GM13976 (cell line): Measurements from ENCODE around the gene RDX.

Experiments
- DNase-seq: peaks from one replicate; pipeline ENCODE4 v3.0.0; 2012; ENCODE audit warnings: low spot score
- in situ Hi-C: fragments of 300-500 bp; cut with MboI; formaldehyde crosslinking; loops from one replicate; pipeline ENCODE4 v1.12.0; 2022; ENCODE audit warnings: low sequenced_read_pairs, mixed read lengths, inconsistent platforms; ENCODE audit not compliant: unreplicated experiment
- TF ChIP-seq, protein P1 (sequence below): IDR thresholded peaks from 2 replicates; pipeline ENCODE4 v1.5.1; 2012; ENCODE audit warnings: borderline replicate concordance, mild to moderate bottlenecking; ENCODE audit not compliant: insufficient read depth; ENCODE audit errors: extremely low read depth, missing control alignments, control extremely low read depth

The RDX gene

DNA sequence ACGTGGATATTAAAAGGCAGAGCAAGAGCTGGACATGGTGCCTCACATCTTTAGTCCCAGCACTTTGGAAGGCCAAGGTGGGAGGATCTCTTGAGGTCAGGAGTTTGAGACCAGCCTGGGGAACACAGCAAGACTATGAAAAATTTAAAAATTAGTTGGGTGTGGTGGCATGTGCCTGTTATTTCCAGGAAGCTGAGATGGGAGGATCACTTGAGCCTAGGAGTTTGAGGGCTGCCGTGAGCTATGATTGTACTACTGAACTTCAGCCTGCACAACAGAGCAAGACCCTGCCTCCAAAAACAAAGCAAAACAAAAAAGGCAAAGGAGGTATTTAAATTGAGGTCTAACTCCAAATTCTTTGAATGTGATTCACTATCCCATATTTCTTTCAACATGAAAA, 23.5 kb downstream of the RDX start:
- in situ Hi-C loops, result no loop called here
- TF ChIP-seq, protein P1, sequence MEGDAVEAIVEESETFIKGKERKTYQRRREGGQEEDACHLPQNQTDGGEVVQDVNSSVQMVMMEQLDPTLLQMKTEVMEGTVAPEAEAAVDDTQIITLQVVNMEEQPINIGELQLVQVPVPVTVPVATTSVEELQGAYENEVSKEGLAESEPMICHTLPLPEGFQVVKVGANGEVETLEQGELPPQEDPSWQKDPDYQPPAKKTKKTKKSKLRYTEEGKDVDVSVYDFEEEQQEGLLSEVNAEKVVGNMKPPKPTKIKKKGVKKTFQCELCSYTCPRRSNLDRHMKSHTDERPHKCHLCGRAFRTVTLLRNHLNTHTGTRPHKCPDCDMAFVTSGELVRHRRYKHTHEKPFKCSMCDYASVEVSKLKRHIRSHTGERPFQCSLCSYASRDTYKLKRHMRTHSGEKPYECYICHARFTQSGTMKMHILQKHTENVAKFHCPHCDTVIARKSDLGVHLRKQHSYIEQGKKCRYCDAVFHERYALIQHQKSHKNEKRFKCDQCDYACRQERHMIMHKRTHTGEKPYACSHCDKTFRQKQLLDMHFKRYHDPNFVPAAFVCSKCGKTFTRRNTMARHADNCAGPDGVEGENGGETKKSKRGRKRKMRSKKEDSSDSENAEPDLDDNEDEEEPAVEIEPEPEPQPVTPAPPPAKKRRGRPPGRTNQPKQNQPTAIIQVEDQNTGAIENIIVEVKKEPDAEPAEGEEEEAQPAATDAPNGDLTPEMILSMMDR, result no peak
- no peak for DNase-seq

DNA sequence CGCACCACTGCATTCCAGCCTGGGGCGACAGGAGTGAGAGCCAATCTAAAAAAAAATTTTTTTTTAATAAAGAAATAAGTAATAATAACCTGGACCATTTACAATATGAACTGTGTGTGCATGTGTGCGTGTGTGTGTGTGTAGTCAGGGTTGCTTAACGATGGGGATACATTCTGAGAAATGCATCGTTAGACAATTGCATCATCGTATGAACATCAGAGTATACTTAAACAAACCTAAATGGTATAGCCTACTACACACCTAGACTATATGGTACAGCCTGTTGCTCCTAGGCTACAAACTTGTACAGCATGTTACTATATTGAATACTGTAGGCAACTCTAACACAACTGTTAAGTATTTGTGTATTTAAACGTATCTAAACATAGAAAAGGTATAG, 26.4 kb downstream of the RDX start:
- in situ Hi-C loops, result no loop called here
- TF ChIP-seq, protein P1, result no peak

DNA sequence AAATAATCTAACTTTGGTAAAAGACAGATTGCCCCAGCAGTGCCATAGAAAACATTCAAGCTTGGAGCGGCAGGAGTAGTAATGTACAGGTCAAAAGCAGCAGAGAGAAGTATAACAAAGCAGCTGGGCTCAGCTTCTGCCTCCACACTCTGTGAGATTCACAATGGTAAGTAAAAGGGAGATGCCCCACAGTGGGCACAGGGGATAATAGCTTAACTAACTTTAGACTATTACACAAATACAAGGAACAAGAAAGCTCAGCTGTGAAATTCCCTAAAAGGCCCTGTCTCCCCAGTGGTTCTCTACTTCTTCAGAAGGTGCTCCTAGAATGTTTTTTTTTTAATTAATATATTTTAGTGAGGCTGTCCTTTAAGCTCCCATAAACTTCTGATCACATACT, 28.0 kb downstream of the RDX start:
- DNase-seq, result no peak
- TF ChIP-seq, protein P1, result no peak
- in situ Hi-C loops, result no loop called here

More for the DNA sequence above, 26.4 kb downstream of the RDX start:
- DNase-seq, result no peak

DNA sequence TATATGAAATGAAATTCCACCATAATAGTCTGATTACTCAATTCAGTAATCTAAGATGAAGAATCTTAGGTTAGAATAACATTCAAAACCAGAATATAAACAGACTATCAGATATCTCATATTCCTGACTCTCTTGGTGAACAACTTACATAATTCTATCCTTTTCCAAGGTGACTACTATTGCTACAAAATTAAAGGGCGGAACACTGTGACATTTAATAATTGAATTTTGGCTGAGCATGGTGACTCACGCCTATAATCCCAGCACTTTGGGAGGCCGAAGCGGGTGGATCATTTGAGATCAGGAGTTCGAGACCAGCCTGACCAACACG, 34.4 kb downstream of the RDX start:
- TF ChIP-seq, protein P1, result no peak
- no peak for DNase-seq
- in situ Hi-C loops, result no loop called here

DNA sequence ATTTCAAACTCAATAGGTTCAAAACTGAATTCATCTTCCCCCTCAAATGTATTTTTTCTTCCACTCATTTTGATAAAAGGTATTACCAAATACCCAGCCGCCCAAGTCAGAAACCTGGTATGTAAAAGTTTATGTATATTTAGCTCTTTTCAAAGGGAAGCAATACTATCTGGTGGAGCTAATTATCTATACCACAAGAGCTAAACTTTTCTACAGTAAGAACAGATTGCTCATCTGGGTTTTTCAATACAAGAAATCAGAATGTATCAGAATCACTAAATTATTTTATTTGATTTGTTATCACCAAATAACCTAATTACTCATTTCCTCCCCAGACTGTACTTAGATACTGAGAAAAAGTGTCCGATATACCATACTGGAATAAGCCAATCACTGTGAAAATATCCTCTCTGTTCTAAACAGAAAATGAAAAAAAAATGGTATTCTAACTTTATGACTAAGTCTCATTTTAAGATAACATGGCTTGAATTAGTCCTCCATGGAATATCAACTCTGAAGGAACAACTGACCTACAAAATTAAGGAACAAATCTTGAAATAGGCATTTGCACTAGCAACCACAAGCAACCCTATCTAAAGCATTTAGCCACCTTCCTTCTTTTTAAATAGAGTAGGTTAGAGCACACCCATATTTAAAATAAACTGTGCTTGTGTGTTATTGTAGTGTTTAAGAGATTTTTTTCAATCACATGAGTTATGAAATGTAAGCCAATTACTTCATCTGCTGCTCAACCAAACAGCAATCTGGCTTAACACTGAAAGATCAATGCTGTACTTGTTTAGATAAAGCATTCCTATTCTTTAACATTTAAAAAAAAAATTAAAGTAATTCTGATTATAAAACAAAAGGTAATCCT, 35.0 kb downstream of the RDX start:
- TF ChIP-seq, protein P1, result no peak
- in situ Hi-C loops, result no loop called here

DNA sequence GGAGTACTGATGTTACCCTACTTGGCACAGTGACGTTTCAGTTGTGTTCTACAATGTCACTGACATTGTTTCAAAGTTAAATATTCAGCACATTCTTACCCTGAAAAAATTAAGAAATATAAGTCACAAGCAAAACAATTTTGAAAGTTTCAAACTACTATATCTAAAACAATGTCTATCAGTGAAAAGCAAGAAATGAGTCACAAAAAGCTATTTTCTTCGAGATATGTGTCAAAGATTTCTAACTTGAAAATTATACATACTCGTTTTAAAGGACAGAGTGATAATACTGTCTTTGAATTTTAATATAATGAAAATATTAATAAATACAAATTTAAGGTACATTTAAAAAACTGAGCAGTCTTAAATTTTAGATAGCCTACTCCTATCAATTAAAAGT, 42.9 kb downstream of the RDX start:
- in situ Hi-C loops, result no loop called here
- DNase-seq, result no peak
- TF ChIP-seq, protein P1, result no peak

More for the DNA sequence above, 35.0 kb downstream of the RDX start:
- no peak for DNase-seq

DNA sequence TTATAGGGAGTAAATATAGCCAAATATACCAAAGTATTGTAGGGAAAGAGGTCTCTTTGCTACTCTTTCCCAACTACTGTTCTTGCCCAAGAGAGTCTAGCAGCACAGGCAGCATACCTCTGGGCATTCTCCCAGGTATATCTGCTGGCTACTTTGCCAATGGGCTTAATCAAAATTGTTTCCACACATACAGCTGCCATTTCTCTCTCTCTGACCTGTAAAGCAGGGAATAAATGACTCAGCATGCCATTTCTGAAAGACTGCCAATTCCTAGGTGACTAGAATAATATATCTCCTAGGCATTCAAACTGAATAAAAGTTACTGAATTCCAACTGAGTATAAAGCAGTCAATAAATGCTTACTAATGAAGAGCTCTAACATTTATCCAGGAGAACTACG, 44.6 kb downstream of the RDX start:
- no peak for DNase-seq
- TF ChIP-seq, protein P1, result no peak
- in situ Hi-C loops, result no loop called here
